OCI-LY1 (cell line): ENCODE measurements around the gene SYT1.

ENCODE experiments used
- EZH2 ChIP-seq: fragments of 200-600 bp; sonication (generic), shearing (Covaris generic); IDR thresholded peaks from 2 replicates; pipeline ENCODE4 v1.8.0; 2017; ENCODE audit warnings: borderline replicate concordance, mixed run types, mild to moderate bottlenecking, antibody characterized with exemption, low read length, moderate library complexity, mixed read lengths
- TF ChIP-seq, protein P1 (sequence below): fragments of 200-600 bp; sonication (generic), shearing (Covaris generic); IDR thresholded peaks from 2 replicates; pipeline ENCODE4 v1.5.1; 2017; ENCODE audit warnings: mild to moderate bottlenecking, antibody characterized with exemption, low read length, moderate library complexity, mixed read lengths

DNA sequence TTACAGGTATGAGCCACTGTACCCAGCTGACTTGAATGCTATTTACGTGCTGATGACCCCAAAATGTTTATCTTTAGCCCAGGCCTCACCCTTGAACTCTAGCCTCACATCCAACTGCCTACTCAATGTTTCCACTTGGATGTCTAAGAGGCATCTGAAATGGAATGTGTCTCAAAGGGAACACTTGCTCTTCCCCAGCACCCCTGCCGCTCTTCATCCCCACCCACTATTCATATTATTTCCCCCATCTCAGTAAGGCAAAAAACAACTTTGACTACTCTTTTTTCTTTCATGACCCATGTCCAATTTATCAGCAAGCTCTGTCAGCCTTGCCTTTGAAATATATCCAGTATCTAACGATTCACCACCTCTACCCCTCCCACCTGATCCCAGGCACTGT, 621.6 kb downstream of the SYT1 start:
- TF ChIP-seq, protein P1, sequence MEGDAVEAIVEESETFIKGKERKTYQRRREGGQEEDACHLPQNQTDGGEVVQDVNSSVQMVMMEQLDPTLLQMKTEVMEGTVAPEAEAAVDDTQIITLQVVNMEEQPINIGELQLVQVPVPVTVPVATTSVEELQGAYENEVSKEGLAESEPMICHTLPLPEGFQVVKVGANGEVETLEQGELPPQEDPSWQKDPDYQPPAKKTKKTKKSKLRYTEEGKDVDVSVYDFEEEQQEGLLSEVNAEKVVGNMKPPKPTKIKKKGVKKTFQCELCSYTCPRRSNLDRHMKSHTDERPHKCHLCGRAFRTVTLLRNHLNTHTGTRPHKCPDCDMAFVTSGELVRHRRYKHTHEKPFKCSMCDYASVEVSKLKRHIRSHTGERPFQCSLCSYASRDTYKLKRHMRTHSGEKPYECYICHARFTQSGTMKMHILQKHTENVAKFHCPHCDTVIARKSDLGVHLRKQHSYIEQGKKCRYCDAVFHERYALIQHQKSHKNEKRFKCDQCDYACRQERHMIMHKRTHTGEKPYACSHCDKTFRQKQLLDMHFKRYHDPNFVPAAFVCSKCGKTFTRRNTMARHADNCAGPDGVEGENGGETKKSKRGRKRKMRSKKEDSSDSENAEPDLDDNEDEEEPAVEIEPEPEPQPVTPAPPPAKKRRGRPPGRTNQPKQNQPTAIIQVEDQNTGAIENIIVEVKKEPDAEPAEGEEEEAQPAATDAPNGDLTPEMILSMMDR, result no peak
- TF ChIP-seq EZH2, result no peak
